Measurements from ENCODE around the gene NOXO1.

The NOXO1 gene

GRCh38 chr16:1984347-1985225, 3.3 kb upstream of the NOXO1 start:
- Histone ChIP-seq H3K27ac (peak overlapping the region; percentile 42 to 89 (median 76)), H3K4me3 (peak overlapping the region; percentile 75 to 93 (median 85))

GRCh38 chr16:1983544-1984346, 2.5 kb upstream of the NOXO1 start, which contains the start of gene GFER:
GFER (plus strand) TSS chr16:1984193; CDS start chr16:1984219, 26 bp downstream.
- H3K4me3 ChIP-seq, result peak within 1 kb of the TSS; percentile 75 to 93 (median 85)
- H3K27ac ChIP-seq, result peak within 1 kb of the TSS; percentile 42 to 89 (median 76)

- Histone ChIP-seq H3K4me3 (peak overlapping the region; percentile 75 to 93 (median 85)), H3K27ac (peak overlapping the region in 15 of 21 experiments; percentile 43 to 89 (median 77))
Measured at GRCh38 chr16:1982991-1983543, 1.8 kb upstream of the NOXO1 start.

- H3K4me3 ChIP-seq, result no peak overlapping the region
- no peak overlapping the region for H3K27ac ChIP-seq
Measured at GRCh38 chr16:1982013-1982433, 754 bp upstream of the NOXO1 start.

- Histone ChIP-seq H3K27ac (no peak overlapping the region), H3K4me3 (no peak overlapping the region)
Measured at GRCh38 chr16:1980770-1981087, 540 bp downstream of the NOXO1 start.

- peak overlapping the region in 1 of 7 experiments; percentile 32 for H3K4me3 ChIP-seq
- H3K27ac ChIP-seq, result peak overlapping the region in 1 of 21 experiments; percentile 80
Measured at GRCh38 chr16:1980030-1980769, 1.1 kb downstream of the NOXO1 start.

GRCh38 chr16:1979271-1980029, 1.8 kb downstream of the NOXO1 start:
- H3K4me3 ChIP-seq, result peak overlapping the region in 5 of 7 experiments; percentile 16 to 32 (median 22)
- peak overlapping the region in 7 of 21 experiments; percentile 10 to 80 (median 56) for H3K27ac ChIP-seq

- Histone ChIP-seq H3K4me3 (peak overlapping the region in 5 of 7 experiments; percentile 16 to 32 (median 22)), H3K27ac (peak overlapping the region in 8 of 21 experiments; percentile 10 to 80 (median 53))
Measured at GRCh38 chr16:1978476-1979120, 2.7 kb downstream of the NOXO1 start.

- Histone ChIP-seq H3K4me3 (no peak overlapping the region), H3K27ac (no peak overlapping the region)
Measured at GRCh38 chr16:1977875-1978268, 3.4 kb downstream of the NOXO1 start.

GRCh38 chr16:1976951-1977874, 4.1 kb downstream of the NOXO1 start:
- Histone ChIP-seq H3K27ac (no peak overlapping the region), H3K4me3 (no peak overlapping the region)

- Histone ChIP-seq H3K27ac (no peak overlapping the region), H3K4me3 (no peak overlapping the region)
Measured at GRCh38 chr16:1976216-1976520, 5.1 kb downstream of the NOXO1 start.

GRCh38 chr16:1975432-1976215, 5.6 kb downstream of the NOXO1 start:
- Histone ChIP-seq H3K4me3 (no peak overlapping the region), H3K27ac (no peak overlapping the region)

- Histone ChIP-seq H3K27ac (no peak overlapping the region), H3K4me3 (no peak overlapping the region)
Measured at GRCh38 chr16:1974157-1975070, 6.9 kb downstream of the NOXO1 start.

- Histone ChIP-seq H3K4me3 (peak overlapping the region in 2 of 7 experiments; percentile 81 to 100), H3K27ac (peak overlapping the region in 1 of 21 experiments; percentile 94)
Measured at GRCh38 chr16:1973461-1974156, 7.7 kb downstream of the NOXO1 start.

- H3K27ac ChIP-seq, result peak overlapping the region in 20 of 21 experiments; percentile 69 to 98 (median 91)
- peak overlapping the region; percentile 66 to 100 (median 81) for H3K4me3 ChIP-seq
Measured at GRCh38 chr16:1972490-1972877, 8.8 kb downstream of the NOXO1 start.

Data from skin epidermis (tissue), 12 donors.